CD4-positive, alpha-beta T cell (primary cell): Measurements from ENCODE around the gene C1QA. TPM values are rescaled to one million over a fixed set of nuclear protein-coding genes. Genes with fewer than 3 reads are reported as not detected.

Experiments
- ATAC-seq: fragments of 200-7000 bp; cut with Tn5 transposase; one replicate; pipeline ENCODE4 v1.10.0; 2022; ENCODE audit warnings: mild to moderate bottlenecking; ENCODE audit not compliant: poor library complexity
- CTCF ChIA-PET: fragments of 350-600 bp; sonication (Branson Sonifier 250); formaldehyde crosslinking; loops from one replicate; lab custom pipeline; 2021; ENCODE audit warnings: antibody characterized with exemption, inconsistent platforms; lab: Charles Lee
- POLR2A ChIA-PET: fragments of 350-600 bp; sonication (Branson Sonifier 250); formaldehyde crosslinking; loops from one replicate; lab custom pipeline; 2021; ENCODE audit warnings: antibody characterized with exemption, inconsistent platforms; lab: Charles Lee
- DNase-seq, 14 experiments: peaks; one replicate each; pipeline ENCODE4 v3.0.0-alpha.2; 2013 to 2020; ENCODE audit warnings: mixed read lengths in 2 of 14
- H3K27ac ChIP-seq, 2 donors: one replicate each; pipeline versions ENCODE4 v1.5.1 to v1.7.0; 2013; ENCODE audit warnings: low read length in 2 of 2, low read depth in 1 of 2, mild to moderate bottlenecking in 1 of 2
- H3K27me3 ChIP-seq, 2 experiments: 1 replicate in 1 of 2; 2 replicates in 1 of 2; pipeline versions ENCODE4 v1.6.1 to v1.7.0; 2013; ENCODE audit warnings: low read length in 2 of 2, control low read depth in 1 of 2, mild to moderate bottlenecking in 1 of 2, moderate library complexity in 1 of 2; ENCODE audit not compliant: insufficient read depth in 2 of 2, control insufficient read depth in 1 of 2
- H3K36me3 ChIP-seq: one replicate; pipeline ENCODE4 v1.6.1; 2013; ENCODE audit warnings: low read length, control low read depth; ENCODE audit not compliant: insufficient read depth
- H3K4me1 ChIP-seq: one replicate; pipeline ENCODE4 v1.6.1; 2013; ENCODE audit warnings: low read length, control low read depth; ENCODE audit not compliant: insufficient read depth
- H3K4me3 ChIP-seq: one replicate; pipeline ENCODE4 v1.5.1; 2013; ENCODE audit warnings: mild to moderate bottlenecking, low read length, moderate library complexity
- H3K9me3 ChIP-seq, 2 experiments: 1 replicate in 1 of 2; 2 replicates in 1 of 2; pipeline versions ENCODE4 v1.6.1 to v1.7.0; 2013; ENCODE audit warnings: low read length in 2 of 2, mild to moderate bottlenecking in 2 of 2, control low read depth in 1 of 2, moderate library complexity in 1 of 2; ENCODE audit not compliant: control insufficient read depth in 1 of 2, insufficient read depth in 1 of 2
- H3K27ac Mint-ChIP-seq: one replicate; pipeline ENCODE4 v1.8.0; 2020; ENCODE audit warnings: mixed read lengths
- H3K27me3 Mint-ChIP-seq: one replicate; pipeline ENCODE4 v1.8.0; 2021; ENCODE audit warnings: mixed read lengths
- H3K36me3 Mint-ChIP-seq: one replicate; pipeline ENCODE4 v1.8.0; 2021; ENCODE audit warnings: low read depth, mixed read lengths
- H3K4me1 Mint-ChIP-seq: one replicate; pipeline ENCODE4 v1.8.0; 2021; ENCODE audit warnings: low read depth, mixed read lengths
- H3K4me3 Mint-ChIP-seq: one replicate; pipeline ENCODE4 v1.8.0; 2020; ENCODE audit warnings: mild to moderate bottlenecking, mixed read lengths
- H3K9me3 Mint-ChIP-seq: one replicate; pipeline ENCODE4 v1.8.0; 2020; ENCODE audit warnings: mixed read lengths
- intact Hi-C, 2 experiments: fragments of 100-400 bp; cut with DNase I in 1 of 2; cut with micrococcal nuclease in 1 of 2; formaldehyde crosslinking; loops; one replicate each; pipeline versions ENCODE4 v1.15.1 to v1.9.0; 2023 to 2025; cut with DNase I, micrococcal nuclease
- total RNA-seq, 174 experiments: library from RNA in 2 of 174; stranded (reverse) in 2 of 174; gene quantifications; one replicate each; pipeline ENCODE4 v1.2.3 and lab custom pipeline; 2021 to 2026
- TF ChIP-seq, protein P1 (sequence below): fragments of 200-600 bp; IDR thresholded peaks from one replicate; pipeline ENCODE4 v1.8.0; 2022; ENCODE audit warnings: antibody characterized with exemption, mild to moderate bottlenecking

Gene C1QA
- total RNA-seq, 2 experiments from 2014 or later, result not detected

DNA sequence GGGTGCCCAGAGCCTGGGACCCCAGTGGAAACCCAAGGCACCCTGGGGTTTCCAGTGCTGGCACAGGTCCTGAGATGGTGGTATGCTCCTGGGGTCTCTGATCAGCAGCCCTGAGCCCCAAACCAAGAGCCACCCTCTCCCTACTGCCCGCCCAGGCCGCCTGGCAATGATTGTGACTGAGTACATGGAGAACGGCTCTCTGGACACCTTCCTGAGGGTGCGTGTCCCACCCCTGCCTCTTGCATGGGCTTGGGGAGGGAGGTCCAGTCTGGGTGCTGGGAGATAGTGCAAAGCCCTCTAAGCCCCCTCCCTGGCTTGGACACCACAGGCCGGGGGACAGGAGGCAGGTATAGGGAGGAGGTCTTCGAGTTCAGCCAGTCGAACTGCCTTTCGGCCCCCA, 38.4 kb upstream of the C1QA start:
- Mint-ChIP-seq H3K27me3 (peaks cover 13% of the 10 kb centered on the region), H3K36me3 (no peaks in the 10 kb centered on the region), H3K27ac (no peak overlapping the region), H3K4me3 (no peak overlapping the region), H3K4me1 (no peaks in the 10 kb centered on the region), H3K9me3 (no peaks in the 10 kb centered on the region)
- POLR2A ChIA-PET, result no interaction called here
- CTCF ChIA-PET, result no interaction called here
- H3K4me1 ChIP-seq, result no peaks in the 10 kb centered on the region
- no peak overlapping the region for H3K27ac ChIP-seq
- ATAC-seq, result no peak
- peaks cover 0 to 5% of the 10 kb centered on the region in 2 experiments for H3K9me3 ChIP-seq
- intact Hi-C loops, result no loop called here
- no peak for DNase-seq
- TF ChIP-seq, protein P1, sequence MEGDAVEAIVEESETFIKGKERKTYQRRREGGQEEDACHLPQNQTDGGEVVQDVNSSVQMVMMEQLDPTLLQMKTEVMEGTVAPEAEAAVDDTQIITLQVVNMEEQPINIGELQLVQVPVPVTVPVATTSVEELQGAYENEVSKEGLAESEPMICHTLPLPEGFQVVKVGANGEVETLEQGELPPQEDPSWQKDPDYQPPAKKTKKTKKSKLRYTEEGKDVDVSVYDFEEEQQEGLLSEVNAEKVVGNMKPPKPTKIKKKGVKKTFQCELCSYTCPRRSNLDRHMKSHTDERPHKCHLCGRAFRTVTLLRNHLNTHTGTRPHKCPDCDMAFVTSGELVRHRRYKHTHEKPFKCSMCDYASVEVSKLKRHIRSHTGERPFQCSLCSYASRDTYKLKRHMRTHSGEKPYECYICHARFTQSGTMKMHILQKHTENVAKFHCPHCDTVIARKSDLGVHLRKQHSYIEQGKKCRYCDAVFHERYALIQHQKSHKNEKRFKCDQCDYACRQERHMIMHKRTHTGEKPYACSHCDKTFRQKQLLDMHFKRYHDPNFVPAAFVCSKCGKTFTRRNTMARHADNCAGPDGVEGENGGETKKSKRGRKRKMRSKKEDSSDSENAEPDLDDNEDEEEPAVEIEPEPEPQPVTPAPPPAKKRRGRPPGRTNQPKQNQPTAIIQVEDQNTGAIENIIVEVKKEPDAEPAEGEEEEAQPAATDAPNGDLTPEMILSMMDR, result no peak
- no peaks in the 10 kb centered on the region for H3K36me3 ChIP-seq
- H3K27me3 ChIP-seq, result peaks cover 4 to 5% of the 10 kb centered on the region in 2 experiments
- no peak overlapping the region for H3K4me3 ChIP-seq

DNA sequence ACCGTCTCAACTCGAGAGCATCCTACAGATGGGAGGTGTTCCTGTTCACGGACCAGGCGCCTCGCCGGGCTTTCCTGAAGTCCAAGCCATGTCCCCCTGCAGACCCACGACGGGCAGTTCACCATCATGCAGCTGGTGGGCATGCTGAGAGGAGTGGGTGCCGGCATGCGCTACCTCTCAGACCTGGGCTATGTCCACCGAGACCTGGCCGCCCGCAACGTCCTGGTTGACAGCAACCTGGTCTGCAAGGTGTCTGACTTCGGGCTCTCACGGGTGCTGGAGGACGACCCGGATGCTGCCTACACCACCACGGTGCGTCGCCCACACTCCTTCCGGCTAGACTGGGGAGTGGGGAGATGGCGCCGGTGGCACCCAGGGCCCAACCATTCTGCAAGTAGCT, 37.7 kb upstream of the C1QA start:
- intact Hi-C loops, result no loop called here

DNA sequence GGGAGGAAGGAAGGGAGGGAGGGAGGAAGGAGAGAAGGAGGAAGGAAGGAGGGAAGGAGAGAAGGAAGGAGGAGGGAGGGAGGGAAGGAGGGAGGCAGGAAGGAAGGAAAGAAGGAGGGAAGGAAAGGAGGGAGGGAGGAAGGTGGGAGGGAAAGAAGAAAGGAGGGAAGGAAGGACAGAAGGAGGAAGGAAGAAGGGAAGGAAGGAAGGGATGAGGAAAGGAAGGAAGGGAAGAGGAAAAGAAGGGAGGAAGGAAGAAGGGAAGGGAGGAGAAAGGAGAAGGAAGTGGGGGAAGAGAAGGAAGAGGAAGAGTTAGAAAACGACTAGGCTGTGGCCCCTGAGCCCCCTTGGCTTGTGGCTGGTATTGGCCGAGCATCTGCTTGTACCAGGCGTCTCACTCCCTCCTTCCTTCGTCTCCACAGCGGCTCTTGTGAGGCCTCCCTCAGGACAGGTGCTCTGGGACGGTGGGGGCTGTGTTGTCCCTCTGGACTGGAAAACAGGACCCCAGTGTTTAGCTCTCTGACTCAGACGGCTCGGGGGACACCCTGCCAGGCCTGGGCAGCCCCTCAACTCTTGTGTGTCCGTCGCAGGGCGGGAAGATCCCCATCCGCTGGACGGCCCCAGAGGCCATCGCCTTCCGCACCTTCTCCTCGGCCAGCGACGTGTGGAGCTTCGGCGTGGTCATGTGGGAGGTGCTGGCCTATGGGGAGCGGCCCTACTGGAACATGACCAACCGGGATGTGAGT, 36.2 kb upstream of the C1QA start:
- ChIA-PET CTCF (no interaction called here), POLR2A (no interaction called here)
- intact Hi-C loops, result no loop called here
- DNase-seq, result no peak
- Histone ChIP-seq H3K4me3 (no peak overlapping the region), H3K4me1 (no peaks in the 10 kb centered on the region), H3K27me3 (peaks cover 2 to 8% of the 10 kb centered on the region in 2 experiments), H3K9me3 (no peaks in the 10 kb centered on the region), H3K27ac (no peak overlapping the region), H3K36me3 (no peaks in the 10 kb centered on the region)
- TF ChIP-seq, protein P1, result no peak
- H3K36me3 Mint-ChIP-seq, result no peaks in the 10 kb centered on the region
- peaks cover 29% of the 10 kb centered on the region for H3K27me3 Mint-ChIP-seq
- no peaks in the 10 kb centered on the region for H3K9me3 Mint-ChIP-seq
- ATAC-seq, result no peak
- no peak overlapping the region for H3K4me3 Mint-ChIP-seq
- no peaks in the 10 kb centered on the region for H3K4me1 Mint-ChIP-seq
- no peak overlapping the region for H3K27ac Mint-ChIP-seq

More for the DNA sequence above, 37.7 kb upstream of the C1QA start:
- Histone ChIP-seq H3K36me3 (no peaks in the 10 kb centered on the region), H3K27me3 (peaks cover 4 to 5% of the 10 kb centered on the region in 2 experiments), H3K4me3 (no peak overlapping the region), H3K27ac (no peak overlapping the region), H3K9me3 (no peaks in the 10 kb centered on the region), H3K4me1 (no peaks in the 10 kb centered on the region)
- no peak overlapping the region for H3K4me3 Mint-ChIP-seq
- ATAC-seq (no peak), DNase-seq (no peak)
- ChIA-PET POLR2A (no interaction called here), CTCF (no interaction called here)
- no peaks in the 10 kb centered on the region for H3K9me3 Mint-ChIP-seq
- H3K36me3 Mint-ChIP-seq, result no peaks in the 10 kb centered on the region
- peaks cover 20% of the 10 kb centered on the region for H3K27me3 Mint-ChIP-seq
- no peak overlapping the region for H3K27ac Mint-ChIP-seq
- TF ChIP-seq, protein P1, result no peak
- H3K4me1 Mint-ChIP-seq, result no peaks in the 10 kb centered on the region
